HG03196 (cell line): ENCODE results near the gene NTSR2.

ENCODE experiments used
- ATAC-seq: cut with Tn5 transposase; IDR thresholded peaks from one replicate; pipeline ENCODE4 v1.9.1; 2021; ENCODE audit not compliant: unreplicated experiment

Gene NTSR2

GRCh38 chr2:11669454-11670291, at the start of gene NTSR2:
NTSR2 (minus strand) TSS chr2:11670195; CDS start chr2:11670129, 66 bp downstream.
- ATAC-seq: no peak

GRCh38 chr2:11719230-11719977, 49.4 kb upstream of the NTSR2 start:
- no peak for ATAC-seq

GRCh38 chr2:11718606-11719005, 48.6 kb upstream of the NTSR2 start:
- no peak for ATAC-seq

- ATAC-seq: no peak
These were observed 47.6 kb upstream of the NTSR2 start for GRCh38 chr2:11717623-11718022.

GRCh38 chr2:11716689-11717321, 46.8 kb upstream of the NTSR2 start:
- no peak for ATAC-seq

GRCh38 chr2:11715987-11716652, 46.1 kb upstream of the NTSR2 start:
- no peak for ATAC-seq

- ATAC-seq: no peak
These were observed 43.8 kb upstream of the NTSR2 start for GRCh38 chr2:11713815-11714214.

GRCh38 chr2:11712866-11713265, 42.9 kb upstream of the NTSR2 start:
- no peak for ATAC-seq

- ATAC-seq: no peak
These were observed 41.8 kb upstream of the NTSR2 start for GRCh38 chr2:11711751-11712150.

- no peak for ATAC-seq
These were observed 41.3 kb upstream of the NTSR2 start for GRCh38 chr2:11711354-11711716.

GRCh38 chr2:11710632-11711353, 40.8 kb upstream of the NTSR2 start:
- ATAC-seq: no peak

- ATAC-seq: no peak
These were observed 40.2 kb upstream of the NTSR2 start for GRCh38 chr2:11710210-11710609.

- ATAC-seq: no peak
These were observed 39.3 kb upstream of the NTSR2 start for GRCh38 chr2:11709293-11709692.

- ATAC-seq: no peak
These were observed 38.1 kb upstream of the NTSR2 start for GRCh38 chr2:11708106-11708505.

GRCh38 chr2:11705711-11706110, 35.7 kb upstream of the NTSR2 start:
- no peak for ATAC-seq

- ATAC-seq: no peak
These were observed 35.1 kb upstream of the NTSR2 start for GRCh38 chr2:11705063-11705462.

- no peak for ATAC-seq
These were observed 33.7 kb upstream of the NTSR2 start for GRCh38 chr2:11703700-11704099.

- no peak for ATAC-seq
These were observed 33.0 kb upstream of the NTSR2 start for GRCh38 chr2:11702946-11703345.

GRCh38 chr2:11701751-11702301, 31.8 kb upstream of the NTSR2 start:
- no peak for ATAC-seq

GRCh38 chr2:11701206-11701605, 31.2 kb upstream of the NTSR2 start:
- ATAC-seq: no peak
